Bronchus fibroblast of lung (primary cell): Measurements from ENCODE around the gene TMPRSS6. TPM values are rescaled to one million over a fixed set of nuclear protein-coding genes. Genes with fewer than 3 reads are reported as not detected.

Experiments
- total RNA-seq: library from RNA; depleted of rRNA; stranded (reverse); fragments of >200 nt; gene quantifications from 2 replicates; pipeline ENCODE4 v1.2.3, GENCODE V29; 2015

The TMPRSS6 gene
- total RNA-seq: not detected in 2 replicates

GRCh38 chr22:37109242-37109917 is at the start of gene TMPRSS6:
TSS of gene TMPRSS6 (minus strand) at chr22:37109713. CDS start at chr22:37103417, 6,296 bp downstream.

GRCh38 chr22:37051391-37052385 is 57.8 kb downstream of the TMPRSS6 start, which contains the start of gene KCTD17:
TSS of gene KCTD17 (plus strand) at chr22:37051742. CDS start at chr22:37051761, 19 bp downstream.

GRCh38 chr22:37019309-37020191 is 90.0 kb downstream of the TMPRSS6 start, which contains the start of the genes MPST and TST:
TSS of gene MPST (plus strand) at chr22:37019742. CDS start at chr22:37019837, 95 bp downstream.
TSS of gene TST (minus strand) at chr22:37019447. CDS start at chr22:37018732, 715 bp downstream.

Other genes starting within 250 kb of the TMPRSS6 start
- gene NCF4, start 248.7 kb downstream of the TMPRSS6 start, total RNA-seq: not detected in 2 replicates
- not detected in 2 replicates for gene CSF2RB, start 196.1 kb downstream of the TMPRSS6 start, total RNA-seq
- 42.5 and 44.3 TPM in 2 replicates for gene TST, start 90.3 kb downstream of the TMPRSS6 start, total RNA-seq
- gene MPST, start 90.0 kb downstream of the TMPRSS6 start, total RNA-seq: 141 and 148 TPM in 2 replicates
- gene KCTD17, start 58.0 kb downstream of the TMPRSS6 start, total RNA-seq: 29.8 and 30.5 TPM in 2 replicates
- 0.89 TPM in 1 of 2 replicates, not detected in the other for gene IL2RB, start 40.2 kb upstream of the TMPRSS6 start, total RNA-seq
- 3.6 and 4.2 TPM in 2 replicates for gene C1QTNF6, start 78.5 kb upstream of the TMPRSS6 start, total RNA-seq
- not detected in 2 replicates for gene SSTR3, start 102.8 kb upstream of the TMPRSS6 start, total RNA-seq
- gene RAC2, start 134.6 kb upstream of the TMPRSS6 start, total RNA-seq: 47.1 and 55.3 TPM in 2 replicates
- gene CYTH4, start 172.8 kb upstream of the TMPRSS6 start, total RNA-seq: 0.15 and 0.17 TPM in 2 replicates